NCI-H1436 treated with DMSO at 0.1 percent for 48 hours (cell line): Measurements from ENCODE around the gene PHOSPHO2.

ENCODE experiments used
- DNase-seq: peaks from one replicate; lab custom pipeline; 2025; lab: John Stamatoyannopoulos, UW

The PHOSPHO2 gene

GRCh38 chr2:169716938-169717690 lies 22.8 kb downstream of the PHOSPHO2 start:
- no peak for DNase-seq

GRCh38 chr2:169717691-169718063 lies 23.4 kb downstream of the PHOSPHO2 start:
- DNase-seq, result no peak

- no peak for DNase-seq
Observed at GRCh38 chr2:169718930-169719504, 24.7 kb downstream of the PHOSPHO2 start.

- DNase-seq, result no peak
Observed at GRCh38 chr2:169721016-169721415, 26.7 kb downstream of the PHOSPHO2 start.

GRCh38 chr2:169727065-169727464 lies 32.8 kb downstream of the PHOSPHO2 start:
- no peak for DNase-seq

GRCh38 chr2:169729274-169729605 lies 35.0 kb downstream of the PHOSPHO2 start:
- DNase-seq, result no peak

- DNase-seq, result no peak
Observed at GRCh38 chr2:169732075-169732474, 37.8 kb downstream of the PHOSPHO2 start.

GRCh38 chr2:169732583-169733358 lies 38.5 kb downstream of the PHOSPHO2 start:
- no peak for DNase-seq

- no peak for DNase-seq
Observed at GRCh38 chr2:169734169-169734847, 40.0 kb downstream of the PHOSPHO2 start.

- DNase-seq, result no peak
Observed at GRCh38 chr2:169735623-169736022, 41.4 kb downstream of the PHOSPHO2 start.

- no peak for DNase-seq
Observed at GRCh38 chr2:169736902-169737301, 42.6 kb downstream of the PHOSPHO2 start.

GRCh38 chr2:169738566-169739229 lies 44.4 kb downstream of the PHOSPHO2 start:
- no peak for DNase-seq

GRCh38 chr2:169739351-169739750 lies 45.1 kb downstream of the PHOSPHO2 start:
- DNase-seq, result no peak

- DNase-seq, result no peak
Observed at GRCh38 chr2:169743549-169743948, 49.3 kb downstream of the PHOSPHO2 start.

GRCh38 chr2:169746240-169746639 lies 52.0 kb downstream of the PHOSPHO2 start:
- DNase-seq, result no peak

- DNase-seq, result no peak
Observed at GRCh38 chr2:169748319-169748718, 54.0 kb downstream of the PHOSPHO2 start.
